Gastrocnemius medialis (tissue), 4 donors: ENCODE measurements around the gene LMAN2L. TPM values are rescaled to one million over a fixed set of nuclear protein-coding genes. Genes with fewer than 3 reads are reported as not detected.

Experiments
- ATAC-seq, 2 donors: fragments of 150-250 bp; one replicate each; pipeline ENCODE4 v1.9.1; 2016
- DNase-seq, 2 donors: peaks; one replicate each; pipeline ENCODE4 v3.0.0-alpha.2; 2019
- H3K27ac ChIP-seq, 4 donors: fragments of 200-600 bp; sonication (generic); 1 replicate in 1 of 4; 2 replicates in 3 of 4; pipeline ENCODE4 v1.5.1; 2016 to 2018; ENCODE audit warnings: mild to moderate bottlenecking in 2 of 4, moderate library complexity in 1 of 4
- H3K27me3 ChIP-seq, 3 donors: fragments of 200-600 bp; sonication (generic) in 2 of 3; 1 replicate in 1 of 3; 2 replicates in 2 of 3; pipeline versions ENCODE4 v1.5.1 to v1.6.0; 2016 to 2019; ENCODE audit warnings: mild to moderate bottlenecking in 1 of 3, moderate library complexity in 1 of 3
- H3K36me3 ChIP-seq, 2 donors: fragments of 200-600 bp; sonication (generic) in 1 of 2; one replicate each; pipeline ENCODE4 v1.5.1; 2017 to 2018
- H3K4me1 ChIP-seq, 2 donors: fragments of 200-600 bp; sonication (generic) in 1 of 2; one replicate each; pipeline ENCODE4 v1.5.1; 2016 to 2017; ENCODE audit warnings: mild to moderate bottlenecking in 2 of 2
- H3K4me3 ChIP-seq, 4 donors: fragments of 200-600 bp; sonication (generic) in 3 of 4; 1 replicate in 1 of 4; 2 replicates in 3 of 4; pipeline ENCODE4 v1.5.1; 2016 to 2019; ENCODE audit warnings: mild to moderate bottlenecking in 2 of 4
- H3K9me3 ChIP-seq, 3 donors: fragments of 200-600 bp; sonication (generic) in 2 of 3; 1 replicate in 1 of 3; 2 replicates in 2 of 3; pipeline ENCODE4 v1.5.1; 2016 to 2019
- POLR2A ChIP-seq, 2 donors: fragments of 450-650 bp; IDR thresholded peaks; one replicate each; pipeline ENCODE4 v1.6.1; 2017; ENCODE audit warnings: antibody characterized with exemption in 2 of 2, mild to moderate bottlenecking in 2 of 2, moderate library complexity in 2 of 2
- in situ Hi-C, 4 donors: fragments of 200-750 bp; cut with MboI; loops; one replicate each; pipeline versions ENCODE4 v1.15.0 to v1.8.0; 2017; ENCODE audit warnings: low sequenced_read_pairs in 4 of 4
- intact Hi-C: fragments of 100-400 bp; cut with DNase I; formaldehyde crosslinking; loops from one replicate; pipeline ENCODE4 v1.15.1; 2023; ENCODE audit warnings: low total_unique reads
- total RNA-seq, 4 donors: library from RNA; depleted of rRNA; stranded (reverse); fragments of >200 nt; gene quantifications; one replicate each; pipeline versions ENCODE4 v1.1.0 to v1.2.3, GENCODE V29; 2016
- TF ChIP-seq, protein P1 (sequence below), 5 experiments: fragments of 450-650 bp in 3 of 5; fragments of 200-600 bp in 2 of 5; sonication (generic) in 2 of 5; IDR thresholded peaks in 4 of 5; conservative IDR thresholded peaks in 1 of 5; 1 replicate in 4 of 5; 2 replicates in 1 of 5; pipeline ENCODE4 v1.5.1; 2016 to 2019; ENCODE audit warnings: antibody characterized with exemption in 5 of 5, mild to moderate bottlenecking in 3 of 5, moderate library complexity in 3 of 5

Gene LMAN2L
- total RNA-seq, 4 donors from 2014 or later: 8.8 to 17.3 (median 16.4) TPM

DNA sequence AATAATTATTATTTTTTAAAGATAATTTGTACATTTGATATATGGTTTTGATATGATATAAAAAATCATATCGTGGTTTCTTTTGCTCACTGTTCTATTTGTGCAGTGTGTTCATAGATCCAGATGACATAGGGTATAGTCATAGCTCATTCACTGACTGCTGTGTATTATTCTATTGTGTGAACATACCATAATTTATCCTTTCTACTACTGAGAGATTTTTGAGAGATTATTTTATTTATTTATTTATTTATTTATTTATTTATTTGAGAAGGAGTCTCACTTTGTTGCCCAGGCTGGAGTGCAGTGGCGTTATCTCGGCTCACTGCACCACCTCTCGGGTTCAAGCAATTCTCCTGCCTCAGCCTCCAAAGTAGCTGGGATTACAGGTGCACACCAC, 58.3 kb downstream of the LMAN2L start:
- H3K9me3 ChIP-seq: no peaks in the 10 kb centered on the region
- peaks cover 0 to 7% of the 10 kb centered on the region in 2 donors for H3K4me1 ChIP-seq
- no peak for DNase-seq
- peaks cover 0 to 12% (median 7%) of the 10 kb centered on the region in 3 donors for H3K27me3 ChIP-seq
- TF ChIP-seq, protein P1, sequence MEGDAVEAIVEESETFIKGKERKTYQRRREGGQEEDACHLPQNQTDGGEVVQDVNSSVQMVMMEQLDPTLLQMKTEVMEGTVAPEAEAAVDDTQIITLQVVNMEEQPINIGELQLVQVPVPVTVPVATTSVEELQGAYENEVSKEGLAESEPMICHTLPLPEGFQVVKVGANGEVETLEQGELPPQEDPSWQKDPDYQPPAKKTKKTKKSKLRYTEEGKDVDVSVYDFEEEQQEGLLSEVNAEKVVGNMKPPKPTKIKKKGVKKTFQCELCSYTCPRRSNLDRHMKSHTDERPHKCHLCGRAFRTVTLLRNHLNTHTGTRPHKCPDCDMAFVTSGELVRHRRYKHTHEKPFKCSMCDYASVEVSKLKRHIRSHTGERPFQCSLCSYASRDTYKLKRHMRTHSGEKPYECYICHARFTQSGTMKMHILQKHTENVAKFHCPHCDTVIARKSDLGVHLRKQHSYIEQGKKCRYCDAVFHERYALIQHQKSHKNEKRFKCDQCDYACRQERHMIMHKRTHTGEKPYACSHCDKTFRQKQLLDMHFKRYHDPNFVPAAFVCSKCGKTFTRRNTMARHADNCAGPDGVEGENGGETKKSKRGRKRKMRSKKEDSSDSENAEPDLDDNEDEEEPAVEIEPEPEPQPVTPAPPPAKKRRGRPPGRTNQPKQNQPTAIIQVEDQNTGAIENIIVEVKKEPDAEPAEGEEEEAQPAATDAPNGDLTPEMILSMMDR (IDR thresholded peaks at IDR 0.05 in 4 of 5, conservative IDR thresholded peaks at IDR 0.05 in 1 of 5): no peak
- no peak for TF ChIP-seq POLR2A (IDR thresholded peaks at IDR 0.05)
- no peak overlapping the region for H3K4me3 ChIP-seq
- H3K36me3 ChIP-seq: no peaks in the 10 kb centered on the region
- intact Hi-C loops: loop anchor here (10.0 kb wide), 1 partner anchor 1893 kb away; no protein-coding TSS in a partner anchor
- in situ Hi-C loops: no loop called here
- H3K27ac ChIP-seq: no peak overlapping the region
- ATAC-seq: no peak

DNA sequence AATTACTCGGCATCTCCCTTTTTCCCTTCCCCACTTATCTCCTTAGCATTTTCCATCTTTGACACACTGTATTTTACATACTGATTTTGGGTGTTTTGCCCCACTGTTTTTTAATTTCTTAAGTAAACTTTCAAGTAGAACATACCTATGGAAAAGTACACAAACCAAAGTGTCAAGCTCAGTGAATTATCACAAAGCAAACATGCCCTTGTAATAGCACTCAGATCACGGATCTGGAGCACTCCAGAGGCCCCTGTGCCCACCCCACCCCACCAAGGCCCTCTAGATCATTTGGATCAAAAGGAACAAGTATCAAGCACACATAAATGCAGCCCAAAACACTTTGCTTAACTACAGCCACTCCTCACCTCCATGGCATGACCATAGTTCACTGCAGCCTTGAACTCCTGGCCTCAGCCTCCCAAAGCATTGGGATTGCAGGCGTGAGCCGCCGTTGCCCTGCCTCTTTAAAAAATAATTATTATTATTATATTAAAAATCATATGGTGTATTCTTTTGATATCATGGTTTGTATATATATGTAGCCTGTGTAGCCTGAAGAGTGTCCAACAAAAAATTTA, 59.2 kb downstream of the LMAN2L start:
- in situ Hi-C loops (no loop called here), intact Hi-C loops (loop anchor here (10.0 kb wide), 1 partner anchor 1894 kb away; no protein-coding TSS in a partner anchor)
- peaks cover 0 to 3% of the 10 kb centered on the region in 2 donors for H3K4me1 ChIP-seq
- no peak for TF ChIP-seq POLR2A (IDR thresholded peaks at IDR 0.05)
- TF ChIP-seq, protein P1 (IDR thresholded peaks at IDR 0.05 in 4 of 5, conservative IDR thresholded peaks at IDR 0.05 in 1 of 5): no peak
- no peaks in the 10 kb centered on the region for H3K36me3 ChIP-seq
- ATAC-seq (no peak), DNase-seq (no peak)
- H3K9me3 ChIP-seq: no peaks in the 10 kb centered on the region
- H3K4me3 ChIP-seq: no peak overlapping the region
- peaks cover 0 to 6% (median 2%) of the 10 kb centered on the region in 3 donors for H3K27me3 ChIP-seq
- no peak overlapping the region for H3K27ac ChIP-seq

DNA sequence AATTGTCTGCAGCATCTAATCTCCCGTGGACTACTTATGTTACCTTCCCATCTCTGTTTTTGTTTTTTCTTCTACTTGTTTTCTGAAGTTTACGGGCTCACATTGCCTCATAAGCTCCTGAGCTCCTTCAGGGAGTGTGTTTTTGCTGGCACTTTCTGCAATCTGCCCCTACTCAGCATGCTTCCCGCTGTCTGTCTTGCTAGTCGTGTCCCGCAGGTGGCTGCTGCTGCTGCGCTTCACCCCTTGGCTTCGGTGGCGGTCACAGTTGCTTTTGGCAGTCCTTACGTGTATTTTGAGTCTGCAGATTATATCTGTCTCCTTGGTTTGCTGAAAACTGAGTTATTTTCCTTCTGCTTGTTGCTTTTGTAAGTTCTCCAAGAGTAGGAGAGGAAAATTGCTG, 60.0 kb downstream of the LMAN2L start:
- ATAC-seq (no peak), DNase-seq (no peak)
- Histone ChIP-seq H3K36me3 (no peaks in the 10 kb centered on the region), H3K27ac (no peak overlapping the region), H3K4me3 (no peak overlapping the region), H3K9me3 (no peaks in the 10 kb centered on the region), H3K4me1 (no peaks in the 10 kb centered on the region), H3K27me3 (no peaks in the 10 kb centered on the region)
- in situ Hi-C loops: no loop called here
- TF ChIP-seq POLR2A (IDR thresholded peaks at IDR 0.05): no peak
- TF ChIP-seq, protein P1 (IDR thresholded peaks at IDR 0.05 in 4 of 5, conservative IDR thresholded peaks at IDR 0.05 in 1 of 5): no peak
- intact Hi-C loops: loop anchor here (10.0 kb wide), 1 partner anchor 1895 kb away; no protein-coding TSS in a partner anchor

DNA sequence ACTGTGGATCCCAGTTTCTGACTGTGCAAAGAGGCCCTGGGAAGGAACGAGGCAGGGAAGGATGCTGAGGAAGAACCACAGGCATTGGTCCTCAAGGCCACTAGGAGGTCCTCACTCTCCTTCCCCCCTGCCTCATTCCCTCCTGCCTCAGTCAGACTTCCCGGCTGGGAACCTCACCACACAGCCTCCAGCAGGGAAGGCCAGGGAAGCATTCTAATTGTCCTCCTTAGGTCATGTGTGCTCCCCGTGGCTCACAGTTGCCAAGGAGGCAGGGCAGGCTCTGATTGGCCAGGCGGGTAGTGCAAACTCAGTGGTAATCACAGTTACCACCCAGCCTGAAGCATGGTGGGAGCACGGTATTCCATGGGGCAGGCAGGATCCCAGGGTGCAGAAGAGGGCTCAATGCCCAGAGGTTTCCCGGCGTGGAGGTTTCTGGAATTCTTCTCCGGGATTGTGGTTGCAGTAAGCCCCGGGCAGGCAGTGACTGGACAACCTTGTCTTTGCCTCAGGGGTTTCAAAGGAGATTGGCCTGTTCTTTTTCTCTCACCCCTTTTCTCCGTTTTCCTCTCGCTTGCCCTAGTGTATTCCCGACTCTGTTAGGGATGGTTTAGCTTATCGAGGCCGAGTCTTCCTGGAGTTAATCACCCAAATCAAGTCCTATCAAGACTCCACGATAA, 70.2 kb downstream of the LMAN2L start:
- H3K4me3 ChIP-seq: no peak overlapping the region
- H3K9me3 ChIP-seq: no peaks in the 10 kb centered on the region
- H3K27me3 ChIP-seq: no peaks in the 10 kb centered on the region
- TF ChIP-seq, protein P1 (IDR thresholded peaks at IDR 0.05 in 4 of 5, conservative IDR thresholded peaks at IDR 0.05 in 1 of 5): no peak
- no peak for TF ChIP-seq POLR2A (IDR thresholded peaks at IDR 0.05)
- in situ Hi-C loops: no loop called here
- no peak for ATAC-seq
- intact Hi-C loops: no loop called here
- H3K27ac ChIP-seq: no peak overlapping the region
- no peaks in the 10 kb centered on the region for H3K36me3 ChIP-seq
- DNase-seq: no peak
- peaks cover 10% of the 10 kb centered on the region in 2 donors for H3K4me1 ChIP-seq
